ENCODE results near the gene ACP1.

The ACP1 gene

GRCh38 chr2:238869-239268 lies 25.9 kb upstream of the ACP1 start:
- DNase-seq (ENCODE audit: extremely low spot score), result no peak
- POLR2A ChIA-PET, result no interaction called here
- CTCF ChIA-PET, result interaction anchor here (1.5 to 3.5 kb wide), 3 partner anchors 9 to 23 kb away, joined by 3 to 21 read pairs (median 6); no protein-coding TSS in a partner anchor
- TF ChIP-seq CTCF (IDR thresholded peaks at IDR 0.05; ENCODE audit: control extremely low read depth, extremely low read depth, low read depth, missing control alignments), result no peak

DNA sequence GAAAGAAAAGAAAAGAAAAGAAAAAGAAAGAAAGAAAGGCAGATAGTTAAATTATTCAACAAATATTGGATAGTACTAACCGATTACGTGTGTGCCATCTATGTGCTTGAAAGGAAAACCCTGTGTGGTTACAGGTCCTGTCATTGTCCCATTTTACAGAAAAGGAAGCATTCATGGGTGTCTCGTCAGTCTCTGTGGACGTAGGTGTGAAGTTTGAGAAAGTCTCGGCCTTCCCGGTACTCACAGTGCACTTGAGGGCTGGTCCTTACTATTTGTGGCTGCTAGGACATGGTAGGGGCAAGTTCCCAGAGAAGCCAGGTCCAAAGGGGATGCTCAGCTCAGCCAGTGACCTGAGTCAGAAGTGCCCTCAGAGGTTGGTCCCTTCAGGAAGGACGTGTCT lies 20.2 kb upstream of the ACP1 start:
- no peak for TF ChIP-seq CTCF (IDR thresholded peaks at IDR 0.05; ENCODE audit: control extremely low read depth, extremely low read depth, low read depth, missing control alignments)
- CTCF ChIA-PET, result interaction anchor here (3.5 to 4.1 kb wide), 2 partner anchors 12 to 45 kb away, joined by 14 to 40 read pairs; no protein-coding TSS in a partner anchor

GRCh38 chr2:246489-247144 lies 18.1 kb upstream of the ACP1 start:
- peak; percentile 46 for TF ChIP-seq CTCF (IDR thresholded peaks at IDR 0.05; ENCODE audit: control extremely low read depth, extremely low read depth, low read depth, missing control alignments)
- POLR2A ChIA-PET, result no interaction called here
- peak; percentile 24 for DNase-seq (ENCODE audit: extremely low spot score)
- CTCF ChIA-PET, result interaction anchor here (0.8 to 4.1 kb wide), 14 partner anchors 9 to 391 kb away, joined by 3 to 40 read pairs (median 5); partner anchors contain the start of gene SH3YL1

More for the DNA sequence above, 20.2 kb upstream of the ACP1 start:
- POLR2A ChIA-PET, result no interaction called here
- no peak for DNase-seq (ENCODE audit: extremely low spot score)

DNA sequence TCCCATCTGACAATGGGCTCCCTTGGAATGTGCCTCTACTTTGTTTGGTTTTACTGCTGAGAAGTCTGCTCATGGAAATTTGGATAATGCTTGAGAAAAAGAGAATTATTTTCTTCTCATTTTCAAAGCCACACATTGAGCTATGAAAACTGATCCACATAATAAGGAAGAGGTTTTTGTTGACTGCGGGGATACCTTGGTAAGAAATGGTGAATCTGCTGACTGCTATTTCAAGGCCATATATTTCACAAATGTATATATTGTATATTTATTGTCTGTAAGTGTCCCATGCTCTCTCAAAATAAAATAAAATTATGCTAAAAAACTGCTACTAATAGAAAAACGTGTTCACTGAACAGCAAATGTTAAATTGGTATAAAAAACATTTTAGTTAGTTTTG lies 16.0 kb upstream of the ACP1 start:
- TF ChIP-seq CTCF (IDR thresholded peaks at IDR 0.05; ENCODE audit: control extremely low read depth, extremely low read depth, low read depth, missing control alignments), result no peak
- CTCF ChIA-PET, result interaction anchor here (2.7 to 2.8 kb wide), 2 partner anchors 11 to 25 kb away, joined by 11 to 21 read pairs; no protein-coding TSS in a partner anchor

DNA sequence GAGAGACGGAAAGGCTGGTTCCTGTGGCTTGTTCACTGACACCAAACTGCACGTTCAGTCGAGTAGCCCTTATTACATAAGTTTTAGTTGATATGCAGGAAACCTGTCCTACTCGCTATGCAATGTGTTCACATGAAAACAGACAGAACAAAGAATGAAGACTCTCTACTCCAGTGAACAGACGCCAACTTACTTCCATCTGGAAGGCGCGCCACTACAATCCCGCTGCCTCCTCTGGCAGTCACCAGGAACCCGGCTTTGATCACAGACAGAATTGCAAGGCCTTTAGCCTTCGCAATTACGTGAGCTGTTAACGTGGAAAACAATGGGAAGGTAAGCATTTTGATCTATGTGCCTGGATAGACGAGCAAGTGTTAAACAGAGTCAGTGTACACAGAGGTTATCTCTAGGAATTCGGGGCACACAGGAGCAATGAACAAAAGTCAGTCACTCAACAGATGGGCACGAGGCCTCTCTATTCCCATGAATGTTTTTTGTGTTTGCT lies 15.2 kb upstream of the ACP1 start:
- ChIA-PET CTCF (interaction anchor here (1.4 to 2.6 kb wide), 2 partner anchors 10 to 14 kb away, joined by 3 to 6 read pairs; partner anchors contain the start of gene SH3YL1), POLR2A (no interaction called here)
- DNase-seq (ENCODE audit: extremely low spot score), result no peak
- no peak for TF ChIP-seq CTCF (IDR thresholded peaks at IDR 0.05; ENCODE audit: control extremely low read depth, extremely low read depth, low read depth, missing control alignments)

More for the DNA sequence above, 16.0 kb upstream of the ACP1 start:
- POLR2A ChIA-PET, result no interaction called here
- DNase-seq (ENCODE audit: extremely low spot score), result no peak

DNA sequence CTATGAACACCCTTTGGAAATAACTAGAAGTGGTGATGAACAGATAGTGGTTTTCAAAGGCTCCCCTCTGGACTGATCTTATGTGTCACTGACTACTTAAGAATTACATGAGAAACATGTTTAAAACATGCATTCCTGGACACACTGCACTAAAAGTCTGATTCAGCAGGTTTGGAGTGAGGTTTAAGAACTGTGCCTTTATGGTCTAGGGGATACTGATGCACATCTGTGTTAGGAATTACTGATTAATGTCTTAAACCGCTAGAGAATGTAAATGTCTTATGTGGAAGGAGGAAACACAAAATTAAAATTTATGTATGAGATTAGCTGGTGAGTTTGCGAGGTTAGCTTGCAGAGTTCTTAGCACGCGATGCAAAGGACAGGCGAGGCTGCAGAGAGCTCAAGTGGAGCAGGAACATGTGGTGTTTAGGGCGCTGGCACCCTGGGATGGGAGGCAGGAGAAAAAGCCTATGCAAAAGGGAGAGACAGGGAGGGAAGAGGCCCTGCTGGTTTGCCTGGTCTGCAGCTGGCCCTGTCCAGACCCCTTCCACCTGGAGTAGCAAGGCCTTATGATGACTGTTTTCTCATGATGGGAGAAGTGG lies 12.6 kb upstream of the ACP1 start:
- DNase-seq (ENCODE audit: extremely low spot score), result no peak
- ChIA-PET POLR2A (no interaction called here), CTCF (interaction anchor here (1.5 to 2.6 kb wide), 2 partner anchors 13 to 384 kb away, joined by 6 read pairs; no protein-coding TSS in a partner anchor)
- TF ChIP-seq CTCF (IDR thresholded peaks at IDR 0.05; ENCODE audit: control extremely low read depth, extremely low read depth, low read depth, missing control alignments), result no peak

Measured in GM10248 (cell line).